ENCODE data around the gene MPDZ.

Gene MPDZ

DNA sequence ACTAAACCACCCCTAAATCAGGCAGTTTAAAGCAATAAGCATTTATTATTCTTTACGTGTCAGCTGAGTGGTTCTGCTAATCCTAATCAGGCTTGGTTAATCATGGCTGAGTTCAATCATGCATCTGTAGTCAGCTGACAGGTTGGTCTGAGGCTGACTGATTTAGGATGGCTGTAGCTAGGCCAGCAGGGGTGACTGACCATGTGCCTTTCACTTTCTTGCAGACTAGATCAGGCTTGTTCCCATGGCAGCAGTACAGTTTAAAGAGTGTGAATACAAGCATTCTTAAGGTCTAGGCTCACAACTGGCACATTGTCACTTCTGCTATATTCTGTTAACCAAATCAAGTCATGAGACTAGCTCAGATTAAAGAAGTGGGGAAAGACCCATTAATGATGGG, 16.1 kb upstream of the MPDZ start:
- TF ChIP-seq, protein P1, sequence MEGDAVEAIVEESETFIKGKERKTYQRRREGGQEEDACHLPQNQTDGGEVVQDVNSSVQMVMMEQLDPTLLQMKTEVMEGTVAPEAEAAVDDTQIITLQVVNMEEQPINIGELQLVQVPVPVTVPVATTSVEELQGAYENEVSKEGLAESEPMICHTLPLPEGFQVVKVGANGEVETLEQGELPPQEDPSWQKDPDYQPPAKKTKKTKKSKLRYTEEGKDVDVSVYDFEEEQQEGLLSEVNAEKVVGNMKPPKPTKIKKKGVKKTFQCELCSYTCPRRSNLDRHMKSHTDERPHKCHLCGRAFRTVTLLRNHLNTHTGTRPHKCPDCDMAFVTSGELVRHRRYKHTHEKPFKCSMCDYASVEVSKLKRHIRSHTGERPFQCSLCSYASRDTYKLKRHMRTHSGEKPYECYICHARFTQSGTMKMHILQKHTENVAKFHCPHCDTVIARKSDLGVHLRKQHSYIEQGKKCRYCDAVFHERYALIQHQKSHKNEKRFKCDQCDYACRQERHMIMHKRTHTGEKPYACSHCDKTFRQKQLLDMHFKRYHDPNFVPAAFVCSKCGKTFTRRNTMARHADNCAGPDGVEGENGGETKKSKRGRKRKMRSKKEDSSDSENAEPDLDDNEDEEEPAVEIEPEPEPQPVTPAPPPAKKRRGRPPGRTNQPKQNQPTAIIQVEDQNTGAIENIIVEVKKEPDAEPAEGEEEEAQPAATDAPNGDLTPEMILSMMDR (IDR thresholded peaks at IDR 0.05; ENCODE audit: low read depth, low read length): no peak
- no peak for DNase-seq (ENCODE audit: low read depth in 2 of 2)

DNA sequence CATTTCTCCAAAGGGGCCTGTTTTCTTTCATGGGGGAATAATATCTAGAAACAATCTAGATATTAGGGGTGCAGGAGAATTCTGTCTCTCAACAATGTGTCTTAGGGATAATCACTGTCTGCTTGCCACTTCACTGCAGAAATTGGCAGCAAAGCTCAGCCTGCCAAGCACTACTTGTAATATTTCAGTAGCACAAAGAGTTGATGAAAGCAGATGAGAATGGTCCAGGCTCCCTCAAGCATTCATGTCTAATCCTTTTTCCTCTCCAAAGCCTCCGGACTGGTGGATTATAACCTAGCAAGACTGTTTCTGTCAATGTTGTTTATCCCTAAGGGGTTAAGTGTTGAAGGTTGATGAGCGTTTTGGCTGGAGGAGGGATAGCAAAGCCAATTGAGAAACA, 13.3 kb upstream of the MPDZ start:
- DNase-seq (ENCODE audit: low read depth in 2 of 2): no peak
- TF ChIP-seq, protein P1 (IDR thresholded peaks at IDR 0.05; ENCODE audit: low read depth, low read length): no peak
- no peak overlapping the region for H3K4me3 ChIP-seq (replicated peaks in 1 of 2; ENCODE audit: low read depth in 2 of 2, low read length in 2 of 2)

More for the DNA sequence above, 16.1 kb upstream of the MPDZ start:
- no peak overlapping the region for H3K4me3 ChIP-seq (replicated peaks in 1 of 2; ENCODE audit: low read depth in 2 of 2, low read length in 2 of 2)

DNA sequence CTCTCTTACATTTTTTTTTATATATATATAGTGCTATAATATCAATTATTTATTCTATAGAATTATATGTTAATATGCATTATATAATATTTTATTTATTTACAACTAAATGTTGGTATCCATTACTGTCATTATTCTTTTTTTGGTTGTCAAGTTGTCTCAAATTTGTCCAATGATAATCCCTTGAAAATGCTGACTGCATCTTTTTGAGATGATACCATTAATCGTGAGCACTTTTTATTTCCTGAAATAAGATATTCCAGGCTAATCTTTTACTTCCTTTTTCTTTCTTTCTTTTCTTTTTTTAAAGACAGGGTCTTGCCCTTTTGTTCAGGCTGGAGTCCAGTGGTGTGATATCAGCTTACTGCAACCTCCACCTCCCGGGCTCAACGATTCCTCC, 12.7 kb upstream of the MPDZ start:
- DNase-seq (ENCODE audit: low read depth in 2 of 2): no peak
- TF ChIP-seq, protein P1 (IDR thresholded peaks at IDR 0.05; ENCODE audit: low read depth, low read length): no peak
- H3K4me3 ChIP-seq (replicated peaks in 1 of 2; ENCODE audit: low read depth in 2 of 2, low read length in 2 of 2): no peak overlapping the region

DNA sequence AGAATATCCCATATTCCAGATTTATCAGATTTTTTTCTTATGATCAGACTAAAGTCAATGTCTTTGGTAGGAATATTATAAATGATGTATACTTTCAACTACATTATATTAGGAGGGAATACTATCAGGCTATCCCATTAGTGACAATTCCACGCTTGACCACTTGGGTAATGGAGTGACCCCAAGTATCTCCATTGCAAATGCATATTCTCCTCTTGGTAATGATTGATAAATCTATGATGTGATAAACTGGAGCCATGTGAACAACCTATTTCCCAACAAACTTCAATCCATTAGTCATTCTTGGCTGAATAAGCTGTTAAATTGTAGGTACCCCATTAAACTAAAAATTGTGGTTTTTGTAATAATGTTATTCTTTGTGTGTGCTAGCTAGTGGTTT, 12.2 kb upstream of the MPDZ start:
- no peak for DNase-seq (ENCODE audit: low read depth in 2 of 2)
- TF ChIP-seq, protein P1 (IDR thresholded peaks at IDR 0.05; ENCODE audit: low read depth, low read length): peak; percentile 29
- H3K4me3 ChIP-seq (replicated peaks in 1 of 2; ENCODE audit: low read depth in 2 of 2, low read length in 2 of 2): no peak overlapping the region

DNA sequence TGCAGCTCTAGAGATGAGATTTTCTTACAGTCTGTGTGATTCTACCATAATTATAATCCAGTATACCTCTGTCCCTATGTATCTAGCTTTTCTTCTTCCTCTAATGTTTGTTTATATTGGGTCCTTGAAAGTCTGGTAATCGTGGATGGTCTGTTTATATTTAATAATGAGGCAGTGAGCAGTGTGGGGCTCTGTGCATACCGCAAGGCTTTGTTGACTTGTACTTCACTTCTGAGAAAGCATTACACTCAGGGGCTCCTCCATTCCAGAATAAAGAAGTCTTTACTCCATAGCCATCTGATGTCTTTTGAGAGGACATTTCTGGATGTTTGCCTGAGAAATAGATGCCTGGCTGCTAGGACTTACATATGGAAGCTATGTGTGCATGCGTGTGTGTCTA, 4.5 kb upstream of the MPDZ start:
- H3K4me3 ChIP-seq (replicated peaks in 1 of 2; ENCODE audit: low read depth in 2 of 2, low read length in 2 of 2): no peak overlapping the region
- DNase-seq (ENCODE audit: low read depth in 2 of 2): no peak
- TF ChIP-seq, protein P1 (IDR thresholded peaks at IDR 0.05; ENCODE audit: low read depth, low read length): no peak

DNA sequence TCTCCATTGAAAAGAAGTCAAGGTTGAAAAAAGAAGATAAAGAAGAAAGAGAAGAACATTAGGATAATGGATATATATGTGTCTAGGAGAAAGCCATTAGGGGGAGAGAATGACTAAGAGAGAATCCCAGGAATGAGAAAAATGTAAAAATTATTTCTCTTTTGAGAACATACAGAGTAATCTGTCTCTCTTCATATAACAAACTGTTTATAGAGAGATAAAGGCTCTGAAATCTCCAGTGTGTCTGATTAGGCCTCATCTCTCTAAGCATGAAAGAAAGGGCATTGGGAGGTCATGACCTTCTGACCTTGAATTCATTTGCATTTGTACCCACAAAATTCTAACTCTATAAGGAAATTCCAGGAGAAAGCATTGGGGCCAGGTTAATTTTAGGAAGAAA, 3.5 kb upstream of the MPDZ start:
- no peak overlapping the region for H3K4me3 ChIP-seq (replicated peaks in 1 of 2; ENCODE audit: low read depth in 2 of 2, low read length in 2 of 2)
- peak in 1 of 2 donors; percentile 23 for DNase-seq (ENCODE audit: low read depth in 2 of 2)
- TF ChIP-seq, protein P1 (IDR thresholded peaks at IDR 0.05; ENCODE audit: low read depth, low read length): no peak

DNA sequence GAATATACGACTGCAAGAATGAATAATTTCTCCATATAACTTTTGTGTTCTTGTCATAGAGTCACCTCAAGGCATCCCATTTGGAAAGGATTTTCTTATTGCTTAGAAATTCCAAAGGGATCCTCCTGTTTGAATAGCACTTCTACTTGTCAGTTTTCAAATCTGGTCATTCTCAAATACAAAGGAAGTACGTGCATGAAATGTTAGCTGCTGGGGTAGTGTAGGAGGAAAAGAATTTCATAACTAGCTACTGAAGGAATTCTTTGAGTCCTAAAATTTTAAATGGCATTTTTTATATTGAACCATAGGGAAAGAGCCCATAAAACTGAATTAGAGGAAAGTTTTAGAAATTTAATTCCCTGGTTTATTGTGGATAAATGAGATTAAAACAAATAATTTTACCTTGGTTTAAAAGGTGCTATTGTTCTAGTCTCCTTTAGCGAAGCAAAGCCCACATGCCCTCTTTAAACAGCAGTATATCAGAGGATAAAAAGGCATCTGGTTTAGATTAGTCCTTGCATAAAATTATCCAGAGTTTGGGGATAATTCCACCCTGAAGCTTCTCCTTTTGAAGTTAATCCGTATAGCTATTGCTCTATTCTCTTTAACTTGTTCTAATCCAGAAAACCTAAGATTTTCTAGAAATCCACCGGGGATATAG, 2.0 kb upstream of the MPDZ start:
- TF ChIP-seq, protein P1 (IDR thresholded peaks at IDR 0.05; ENCODE audit: low read depth, low read length): no peak
- peak in 1 of 2 donors; percentile 72 for DNase-seq (ENCODE audit: low read depth in 2 of 2)
- no peak overlapping the region for H3K4me3 ChIP-seq (replicated peaks in 1 of 2; ENCODE audit: low read depth in 2 of 2, low read length in 2 of 2)
